OCI-LY7 (cell line): Measurements from ENCODE around the gene GAS6. TPM values are rescaled to one million over a fixed set of nuclear protein-coding genes. Genes with fewer than 3 reads are reported as not detected.

ENCODE experiments used
- BruUV-seq: library from RNA; stranded (reverse); fragments of 400-500 nt; replicated peaks from 2 replicates; lab custom pipeline; 2021; lab: Mats Ljungman, UMichigan
- CTCF ChIA-PET: fragments of 300-600 bp; sonication (Branson Sonifier 250); formaldehyde crosslinking; loops from one replicate; lab custom pipeline; 2022; ENCODE audit warnings: antibody characterized with exemption; ENCODE audit not compliant: unreplicated experiment; lab: Charles Lee
- POLR2A ChIA-PET: fragments of 300-600 bp; sonication (Branson Sonifier 250); formaldehyde crosslinking; loops from one replicate; lab custom pipeline; 2022; ENCODE audit warnings: antibody characterized with exemption; lab: Charles Lee
- DNase-seq: peaks from one replicate; pipeline ENCODE4 v3.0.0-alpha.2; 2015; ENCODE audit warnings: low spot score
- H2AFZ ChIP-seq: fragments of 200-600 bp; sonication (generic), shearing (Covaris generic); 2 replicates; pipeline ENCODE4 v1.6.1; 2014; ENCODE audit warnings: mild to moderate bottlenecking, antibody characterized with exemption, low read length, moderate library complexity
- H3K27ac ChIP-seq: fragments of 200-600 bp; sonication (generic); 2 replicates; pipeline ENCODE4 v1.5.1; 2014; ENCODE audit warnings: mixed run types, low read depth, mild to moderate bottlenecking, moderate library complexity, low read length, inconsistent platforms; ENCODE audit not compliant: poor library complexity, severe bottlenecking
- H3K36me3 ChIP-seq: fragments of 200-600 bp; sonication (generic); 2 replicates; pipeline ENCODE4 v1.6.1; 2014; ENCODE audit warnings: mild to moderate bottlenecking, antibody characterized with exemption, low read length, moderate library complexity, mixed read lengths; ENCODE audit not compliant: insufficient read depth
- H3K4me1 ChIP-seq: fragments of 200-600 bp; sonication (generic); 2 replicates; pipeline ENCODE4 v1.5.1; 2014; ENCODE audit warnings: mild to moderate bottlenecking, low read length; ENCODE audit not compliant: insufficient read depth, poor library complexity, severe bottlenecking
- H3K4me2 ChIP-seq: fragments of 200-600 bp; sonication (generic); 2 replicates; pipeline ENCODE4 v1.6.1; 2014; ENCODE audit warnings: mild to moderate bottlenecking, low read length
- H3K4me3 ChIP-seq: fragments of 200-600 bp; sonication (generic); 2 replicates; pipeline ENCODE4 v1.5.1; 2014; ENCODE audit warnings: mild to moderate bottlenecking, low read depth, low read length; ENCODE audit not compliant: poor library complexity, severe bottlenecking
- H3K79me2 ChIP-seq: fragments of 200-600 bp; sonication (generic); 2 replicates; pipeline ENCODE4 v1.6.1; 2016; ENCODE audit warnings: low read depth, mild to moderate bottlenecking, low read length, moderate library complexity, mixed read lengths; ENCODE audit not compliant: insufficient read depth
- H3K9me2 ChIP-seq: fragments of 200-600 bp; sonication (generic); 2 replicates; pipeline ENCODE4 v1.6.1; 2016; ENCODE audit warnings: mild to moderate bottlenecking, low read length, mixed read lengths; ENCODE audit not compliant: insufficient read depth
- H3K9me3 ChIP-seq: fragments of 200-600 bp; sonication (generic); 2 replicates; pipeline ENCODE4 v1.6.1; 2014; ENCODE audit warnings: mild to moderate bottlenecking, mixed run types, low read length, mixed read lengths
- H4K20me1 ChIP-seq: fragments of 200-600 bp; sonication (generic); 2 replicates; pipeline ENCODE4 v1.6.1; 2014; ENCODE audit warnings: mild to moderate bottlenecking, antibody characterized with exemption, low read length, moderate library complexity, mixed read lengths; ENCODE audit not compliant: insufficient read depth
- EZH2phosphoT487 ChIP-seq: fragments of 200-600 bp; sonication (generic); IDR thresholded peaks from 2 replicates; pipeline ENCODE4 v1.6.1; 2018; ENCODE audit warnings: low read depth, borderline replicate concordance, mild to moderate bottlenecking, mixed run types, antibody characterized with exemption, low read length, moderate library complexity, mixed read lengths
- intact Hi-C: fragments of 100-400 bp; cut with micrococcal nuclease; formaldehyde crosslinking; loops from one replicate; pipeline ENCODE4 v1.10.0; 2022; ENCODE audit not compliant: unreplicated experiment
- total RNA-seq, 2 experiments: library from RNA; depleted of rRNA in 1 of 2; stranded (reverse); fragments of >200 nt in 1 of 2; shearing (Covaris generic) in 1 of 2; gene quantifications; 2 replicates each; pipeline ENCODE4 v1.2.3, GENCODE V29; 2014 to 2022
- TF ChIP-seq, protein P1 (sequence below): fragments of 200-600 bp; sonication (generic); conservative IDR thresholded peaks from 2 replicates; pipeline ENCODE4 v1.5.1; 2014; ENCODE audit warnings: mild to moderate bottlenecking, antibody characterized with exemption, low read length, moderate library complexity, mixed read lengths

The GAS6 gene
- total RNA-seq, 2 experiments from 2014 or later: not detected

GRCh38 chr13:113819731-113820715 lies 43.9 kb downstream of the GAS6 start:
- ChIA-PET POLR2A (no interaction called here), CTCF (no interaction called here)
- Histone ChIP-seq H3K4me1 (peaks cover 4% of the 10 kb centered on the region), H3K4me3 (no peak overlapping the region), H3K4me2 (no peak overlapping the region), H3K9me2 (no peaks in the 10 kb centered on the region), H2AFZ (no peak overlapping the region), H3K36me3 (peaks cover 24% of the 10 kb centered on the region), H4K20me1 (no peaks in the 10 kb centered on the region; the same call in 1 of the 2 replicates), H3K79me2 (peaks cover 15% of the 10 kb centered on the region), H3K9me3 (no peaks in the 10 kb centered on the region), H3K27ac (no peak overlapping the region)
- no TSS peak for BruUV-seq
- no peak for DNase-seq
- intact Hi-C loops: loop anchor here (5.0 kb wide), 1 partner anchor 202 kb away; no protein-coding TSS in a partner anchor
- no peak for TF ChIP-seq EZH2phosphoT487
- TF ChIP-seq, protein P1, sequence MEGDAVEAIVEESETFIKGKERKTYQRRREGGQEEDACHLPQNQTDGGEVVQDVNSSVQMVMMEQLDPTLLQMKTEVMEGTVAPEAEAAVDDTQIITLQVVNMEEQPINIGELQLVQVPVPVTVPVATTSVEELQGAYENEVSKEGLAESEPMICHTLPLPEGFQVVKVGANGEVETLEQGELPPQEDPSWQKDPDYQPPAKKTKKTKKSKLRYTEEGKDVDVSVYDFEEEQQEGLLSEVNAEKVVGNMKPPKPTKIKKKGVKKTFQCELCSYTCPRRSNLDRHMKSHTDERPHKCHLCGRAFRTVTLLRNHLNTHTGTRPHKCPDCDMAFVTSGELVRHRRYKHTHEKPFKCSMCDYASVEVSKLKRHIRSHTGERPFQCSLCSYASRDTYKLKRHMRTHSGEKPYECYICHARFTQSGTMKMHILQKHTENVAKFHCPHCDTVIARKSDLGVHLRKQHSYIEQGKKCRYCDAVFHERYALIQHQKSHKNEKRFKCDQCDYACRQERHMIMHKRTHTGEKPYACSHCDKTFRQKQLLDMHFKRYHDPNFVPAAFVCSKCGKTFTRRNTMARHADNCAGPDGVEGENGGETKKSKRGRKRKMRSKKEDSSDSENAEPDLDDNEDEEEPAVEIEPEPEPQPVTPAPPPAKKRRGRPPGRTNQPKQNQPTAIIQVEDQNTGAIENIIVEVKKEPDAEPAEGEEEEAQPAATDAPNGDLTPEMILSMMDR: no peak

- no peak for DNase-seq
- Histone ChIP-seq H3K79me2 (peaks cover 15% of the 10 kb centered on the region), H3K36me3 (peaks cover 24% of the 10 kb centered on the region), H3K4me3 (no peak overlapping the region), H4K20me1 (no peaks in the 10 kb centered on the region; the same call in 1 of the 2 replicates), H3K27ac (no peak overlapping the region), H2AFZ (no peak overlapping the region), H3K4me1 (peaks cover 4% of the 10 kb centered on the region), H3K9me2 (no peaks in the 10 kb centered on the region), H3K4me2 (no peak overlapping the region), H3K9me3 (no peaks in the 10 kb centered on the region)
- ChIA-PET POLR2A (no interaction called here), CTCF (no interaction called here)
- BruUV-seq: no TSS peak
- intact Hi-C loops: loop anchor here (5.0 kb wide), 1 partner anchor 203 kb away; no protein-coding TSS in a partner anchor
- TF ChIP-seq, protein P1: no peak
- TF ChIP-seq EZH2phosphoT487: no peak
Observed at GRCh38 chr13:113819341-113819730, 44.5 kb downstream of the GAS6 start.
